Coronary artery (tissue), 2 donors: ENCODE measurements around the gene TBC1D23.

Experiments used
- DNase-seq: peaks from one replicate; pipeline ENCODE4 v3.0.0-alpha.2; 2017; ENCODE audit warnings: low spot score
- H3K27ac ChIP-seq, 2 donors: fragments of 200-600 bp; sonication (generic); one replicate each; pipeline ENCODE4 v1.5.1; 2016 to 2019
- H3K4me3 ChIP-seq: fragments of 200-600 bp; sonication (generic); 2 replicates; pipeline ENCODE4 v1.5.1; 2016; ENCODE audit warnings: mild to moderate bottlenecking, moderate library complexity
- TF ChIP-seq, protein P1 (sequence below): fragments of 200-600 bp; sonication (generic); IDR thresholded peaks from one replicate; pipeline ENCODE4 v1.5.1; 2019; ENCODE audit warnings: antibody characterized with exemption

The TBC1D23 gene

DNA sequence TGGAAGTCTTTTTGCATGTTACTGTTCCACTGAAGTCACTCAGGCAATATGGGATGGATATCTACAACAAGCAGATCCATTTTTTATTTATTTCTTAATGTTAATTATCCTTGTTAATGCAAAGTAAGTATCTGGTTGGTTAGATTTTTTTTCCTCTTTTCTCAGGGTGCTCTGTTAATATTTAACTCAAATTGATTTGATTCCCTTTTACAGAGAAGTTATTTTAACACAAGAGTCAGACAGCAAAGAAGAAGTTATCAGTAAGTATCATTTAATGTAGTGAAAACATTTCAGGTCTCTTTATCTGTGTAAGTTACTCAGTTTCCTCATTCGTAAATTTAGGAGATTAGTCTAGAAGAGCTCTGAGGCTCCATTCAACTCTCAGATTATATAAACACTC lies 34.3 kb downstream of the TBC1D23 start:
- Histone ChIP-seq H3K27ac (no peak overlapping the region), H3K4me3 (no peak overlapping the region)
- no peak for DNase-seq
- TF ChIP-seq, protein P1, sequence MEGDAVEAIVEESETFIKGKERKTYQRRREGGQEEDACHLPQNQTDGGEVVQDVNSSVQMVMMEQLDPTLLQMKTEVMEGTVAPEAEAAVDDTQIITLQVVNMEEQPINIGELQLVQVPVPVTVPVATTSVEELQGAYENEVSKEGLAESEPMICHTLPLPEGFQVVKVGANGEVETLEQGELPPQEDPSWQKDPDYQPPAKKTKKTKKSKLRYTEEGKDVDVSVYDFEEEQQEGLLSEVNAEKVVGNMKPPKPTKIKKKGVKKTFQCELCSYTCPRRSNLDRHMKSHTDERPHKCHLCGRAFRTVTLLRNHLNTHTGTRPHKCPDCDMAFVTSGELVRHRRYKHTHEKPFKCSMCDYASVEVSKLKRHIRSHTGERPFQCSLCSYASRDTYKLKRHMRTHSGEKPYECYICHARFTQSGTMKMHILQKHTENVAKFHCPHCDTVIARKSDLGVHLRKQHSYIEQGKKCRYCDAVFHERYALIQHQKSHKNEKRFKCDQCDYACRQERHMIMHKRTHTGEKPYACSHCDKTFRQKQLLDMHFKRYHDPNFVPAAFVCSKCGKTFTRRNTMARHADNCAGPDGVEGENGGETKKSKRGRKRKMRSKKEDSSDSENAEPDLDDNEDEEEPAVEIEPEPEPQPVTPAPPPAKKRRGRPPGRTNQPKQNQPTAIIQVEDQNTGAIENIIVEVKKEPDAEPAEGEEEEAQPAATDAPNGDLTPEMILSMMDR = no peak

DNA sequence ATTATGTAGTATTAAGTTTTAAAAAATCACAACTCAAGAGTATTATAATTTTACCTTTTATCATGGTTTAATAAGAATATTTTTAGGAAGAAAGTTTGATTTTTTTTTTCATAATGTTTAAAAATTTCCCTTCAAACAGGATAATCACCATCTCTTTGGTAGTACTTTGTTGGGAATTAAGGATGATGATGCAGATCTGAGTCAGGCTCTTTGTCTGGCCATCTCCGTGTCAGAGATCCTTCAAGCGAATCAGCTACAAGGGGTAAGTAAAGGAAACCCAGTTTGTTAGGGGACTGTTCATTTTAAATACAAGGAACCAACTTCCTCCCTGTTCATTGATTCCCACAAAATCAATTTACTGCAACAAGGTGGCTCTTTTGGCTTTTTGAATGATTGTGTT lies 37.0 kb downstream of the TBC1D23 start:
- Histone ChIP-seq H3K4me3 (no peak overlapping the region), H3K27ac (no peak overlapping the region)
- TF ChIP-seq, protein P1 = no peak
- DNase-seq = no peak

DNA sequence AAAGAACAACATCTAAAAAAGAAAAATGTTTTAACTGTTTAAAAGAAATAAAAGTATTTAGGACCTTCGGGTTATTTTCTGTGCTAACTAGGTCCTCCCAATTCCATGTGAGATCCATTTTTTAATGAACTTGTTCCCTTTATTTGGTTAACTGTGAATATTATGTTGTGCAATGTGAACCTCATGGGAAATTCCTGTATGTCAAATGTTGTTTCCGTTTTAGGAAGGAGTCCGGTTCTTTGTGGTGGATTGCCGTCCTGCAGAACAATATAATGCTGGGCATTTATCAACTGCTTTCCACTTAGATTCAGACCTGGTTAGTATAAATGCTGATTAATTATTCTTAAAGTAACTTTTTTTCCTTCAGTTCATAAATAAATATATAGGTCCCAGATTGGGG lies 38.2 kb downstream of the TBC1D23 start:
- DNase-seq = no peak
- Histone ChIP-seq H3K27ac (no peak overlapping the region), H3K4me3 (no peak overlapping the region)
- TF ChIP-seq, protein P1 = no peak

DNA sequence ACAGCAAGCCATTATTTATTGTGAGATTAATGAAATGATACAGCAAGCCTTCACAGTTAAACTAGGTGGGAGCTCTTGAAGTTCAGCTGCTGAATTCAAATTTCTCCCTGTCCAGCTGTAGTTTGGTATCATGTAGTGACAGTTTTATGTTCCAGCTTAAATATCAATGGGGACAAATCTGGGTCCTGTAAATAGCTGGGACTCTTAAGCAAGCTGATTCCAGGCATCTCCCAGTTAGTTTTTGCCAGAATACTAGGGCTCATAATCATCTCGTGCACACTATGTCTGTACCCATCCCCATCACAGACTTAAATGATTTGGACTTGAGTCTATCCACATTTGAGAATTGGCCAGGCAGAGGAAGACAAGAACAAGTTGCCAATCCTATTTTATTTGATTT lies 45.9 kb downstream of the TBC1D23 start:
- no peak overlapping the region for H3K4me3 ChIP-seq
- TF ChIP-seq, protein P1 = no peak
- no peak for DNase-seq
- H3K27ac ChIP-seq = no peak overlapping the region

DNA sequence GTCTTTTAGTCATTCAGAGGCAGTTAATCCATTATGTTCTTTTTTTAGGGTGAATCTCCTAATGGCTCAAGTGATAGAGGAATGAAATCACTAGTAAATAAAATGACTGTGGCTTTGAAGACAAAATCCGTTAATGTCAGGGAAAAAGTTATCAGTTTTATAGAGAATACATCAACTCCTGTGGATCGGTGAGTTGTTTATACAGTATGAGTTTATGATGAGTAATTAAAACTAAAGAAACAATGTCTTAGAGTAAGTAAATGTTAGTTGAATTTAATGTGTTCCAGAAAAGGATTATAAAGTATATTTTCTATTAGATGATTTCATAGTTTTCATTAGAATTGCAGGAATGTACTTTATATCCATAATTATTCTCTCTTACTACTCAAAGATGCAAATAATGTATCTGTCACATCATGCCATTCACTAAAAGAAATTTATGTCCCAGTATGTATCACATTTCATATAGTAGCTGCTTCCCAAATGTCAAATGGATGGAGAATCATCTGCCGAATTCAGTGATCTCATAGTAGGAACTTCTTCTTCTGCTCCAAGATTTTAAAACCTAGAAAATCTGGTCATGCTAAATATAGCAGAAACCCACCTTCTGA lies 49.7 kb downstream of the TBC1D23 start:
- Histone ChIP-seq H3K4me3 (no peak overlapping the region), H3K27ac (no peak overlapping the region)
- no peak for DNase-seq
- TF ChIP-seq, protein P1 = no peak

DNA sequence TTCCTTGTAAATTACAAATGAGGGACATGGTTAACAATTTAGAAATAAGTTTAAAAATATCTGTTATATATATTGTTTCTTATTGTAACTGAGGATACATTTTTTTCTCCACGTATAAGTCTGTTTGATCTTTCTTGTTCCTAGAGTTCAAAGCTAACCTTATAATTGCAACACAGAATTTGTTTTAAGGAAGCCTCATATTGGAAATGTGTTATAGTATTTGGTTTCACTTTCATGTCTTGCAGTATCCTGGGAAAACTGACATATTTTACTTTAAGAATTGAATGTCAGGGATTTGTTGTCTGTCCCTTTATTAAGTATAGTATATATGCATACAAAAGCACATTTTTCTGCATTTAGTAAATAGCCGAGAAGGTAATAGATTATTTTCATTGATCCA lies 50.2 kb downstream of the TBC1D23 start:
- Histone ChIP-seq H3K4me3 (no peak overlapping the region), H3K27ac (no peak overlapping the region)
- TF ChIP-seq, protein P1 = no peak
- no peak for DNase-seq

DNA sequence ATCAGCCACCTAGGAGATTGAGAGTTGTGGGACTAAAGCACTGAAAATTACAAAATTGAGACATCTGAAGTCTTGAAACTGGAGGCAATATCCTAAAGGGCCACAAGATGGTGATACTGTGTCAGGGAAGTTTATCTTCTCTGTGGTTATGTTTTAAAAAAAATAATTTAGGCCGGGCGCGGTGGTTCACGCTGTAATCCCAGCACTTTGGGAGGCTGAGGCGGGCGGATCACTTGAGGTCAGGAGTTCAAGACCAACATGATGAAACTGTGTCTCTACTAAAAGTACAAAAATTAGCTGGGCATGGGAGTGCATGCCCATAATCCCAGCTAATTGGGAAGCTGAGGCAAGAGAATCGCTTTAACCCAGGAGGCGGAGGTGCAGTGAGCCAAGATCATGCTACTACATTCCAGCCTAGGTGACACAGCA lies 55.9 kb downstream of the TBC1D23 start:
- Histone ChIP-seq H3K27ac (no peak overlapping the region), H3K4me3 (no peak overlapping the region)
- TF ChIP-seq, protein P1 = no peak
- DNase-seq = no peak
